Endometrium (tissue), 2 donors: ENCODE measurements around the gene HECTD4.
A peak's percentile ranks its signal among the peaks of the same experiment; 100 is the strongest.
"Not testable (repeated sequence)": the region's sequence is repeated elsewhere in the genome, so short reads cannot be mapped to it uniquely, and the experiment has no call there.

ENCODE experiments used
- FAIRE-seq: peaks from 2 replicates; lab custom pipeline; 2012; peaks lifted over from hg19 to GRCh38; lab: Jason Lieb, UNC
- donor health status: control.
- donor health status: control.

Gene HECTD4, protein sequence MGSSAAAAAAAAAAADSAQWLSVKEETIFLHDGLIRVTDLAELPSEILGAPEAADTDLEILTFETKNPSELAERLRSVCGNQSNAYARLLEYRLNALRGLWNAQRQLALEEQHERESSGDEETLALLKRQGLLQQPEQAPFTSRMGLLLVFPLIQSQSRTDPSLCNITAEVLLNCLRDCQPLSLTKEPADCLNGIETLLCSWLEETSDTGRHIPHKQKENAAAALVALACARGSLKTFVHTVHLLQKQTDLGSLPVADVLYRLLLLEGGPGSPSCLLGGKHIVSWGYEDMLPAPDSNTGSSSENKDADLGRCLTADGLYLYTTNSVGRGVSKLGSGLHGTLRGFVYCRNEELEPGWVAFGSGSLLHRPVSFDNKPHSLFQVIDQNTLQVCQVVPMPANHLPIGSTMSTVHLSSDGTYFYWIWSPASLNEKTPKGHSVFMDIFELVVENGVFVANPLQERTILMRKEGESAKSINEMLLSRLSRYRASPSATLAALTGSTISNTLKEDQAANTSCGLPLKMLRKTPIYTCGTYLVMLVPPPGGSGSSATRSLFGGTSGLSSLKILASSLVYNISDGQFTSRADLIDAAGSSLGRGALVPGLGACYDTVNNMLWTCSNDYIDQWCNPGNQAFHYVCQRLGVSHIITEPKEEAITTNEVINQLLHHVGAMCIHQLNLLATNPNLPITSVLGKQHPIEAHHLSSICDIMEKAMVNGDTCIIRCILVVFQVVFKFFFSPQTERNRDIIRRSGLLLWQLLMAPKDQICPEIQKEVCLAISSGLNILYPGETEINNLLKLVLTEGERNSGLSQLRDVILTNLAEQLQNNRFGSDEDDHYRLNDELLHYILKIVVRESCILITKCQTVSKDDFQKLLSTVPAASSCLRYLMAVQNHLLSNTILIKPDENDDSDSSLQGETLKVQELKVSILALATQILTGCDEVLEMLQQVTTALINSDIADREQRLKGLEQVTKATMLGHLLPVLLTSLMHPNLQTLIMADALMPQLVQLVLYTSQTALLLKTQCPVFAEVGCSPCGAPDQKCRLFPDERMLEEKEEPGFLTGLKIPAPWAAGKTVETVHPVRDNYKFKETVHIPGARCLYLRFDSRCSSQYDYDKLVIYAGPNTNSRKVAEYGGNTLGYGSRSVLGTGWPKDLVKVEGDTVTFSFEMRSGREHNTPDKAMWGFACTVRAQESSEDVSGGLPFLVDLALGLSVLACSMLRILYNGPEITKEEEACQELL (N-terminal part only)

GRCh38 chr12:112381883-112382796 lies at the start of gene HECTD4:
TSS of gene HECTD4 (minus strand) at chr12:112382431. CDS start at chr12:112382128, 303 bp downstream.
- FAIRE-seq, result no peak

DNA sequence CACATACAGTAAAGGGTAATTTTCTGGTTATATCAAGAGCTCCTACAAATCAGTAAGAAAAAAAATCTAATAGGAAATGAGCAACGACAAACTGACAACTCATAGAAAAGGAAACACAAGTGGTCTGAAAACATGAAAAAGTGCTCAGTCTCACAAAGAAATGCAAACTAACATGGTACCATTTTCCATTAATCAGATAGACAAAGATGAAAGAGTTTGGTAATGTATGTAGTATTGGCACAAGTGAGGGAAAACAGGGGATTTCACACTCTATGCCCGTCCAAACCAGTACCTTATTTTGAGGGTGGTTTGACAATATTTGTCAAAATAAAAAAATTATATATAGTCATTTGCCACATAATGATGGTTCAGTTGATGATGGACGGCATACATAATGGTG lies 49.7 kb upstream of the HECTD4 start:
- FAIRE-seq, result no peak

DNA sequence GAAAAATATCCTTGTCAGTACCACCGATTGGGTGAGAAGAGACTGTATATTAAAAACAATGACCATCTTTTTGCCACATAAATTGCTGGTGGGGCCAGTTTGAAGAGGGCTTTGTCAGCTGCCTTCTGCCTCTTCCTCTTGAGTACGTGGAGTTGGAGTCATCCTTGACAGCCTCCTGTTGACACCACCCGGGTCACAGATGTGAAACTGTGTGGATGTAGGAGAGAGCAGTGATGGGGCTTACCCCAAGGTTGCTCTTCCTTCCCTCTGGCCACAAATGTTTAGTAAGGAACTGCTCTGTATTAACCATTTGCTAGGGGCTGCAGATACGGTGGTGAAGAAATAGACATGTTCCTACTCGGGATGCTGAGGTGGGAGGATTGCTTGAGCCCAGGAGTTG lies 48.7 kb upstream of the HECTD4 start:
- no peak for FAIRE-seq

- FAIRE-seq, result no peak
Observed at GRCh38 chr12:112427760-112428159, 45.5 kb upstream of the HECTD4 start.

- no peak for FAIRE-seq
Observed at GRCh38 chr12:112425582-112426382, 43.6 kb upstream of the HECTD4 start.

- FAIRE-seq, result no peak
Observed at GRCh38 chr12:112424126-112424525, 41.9 kb upstream of the HECTD4 start.

DNA sequence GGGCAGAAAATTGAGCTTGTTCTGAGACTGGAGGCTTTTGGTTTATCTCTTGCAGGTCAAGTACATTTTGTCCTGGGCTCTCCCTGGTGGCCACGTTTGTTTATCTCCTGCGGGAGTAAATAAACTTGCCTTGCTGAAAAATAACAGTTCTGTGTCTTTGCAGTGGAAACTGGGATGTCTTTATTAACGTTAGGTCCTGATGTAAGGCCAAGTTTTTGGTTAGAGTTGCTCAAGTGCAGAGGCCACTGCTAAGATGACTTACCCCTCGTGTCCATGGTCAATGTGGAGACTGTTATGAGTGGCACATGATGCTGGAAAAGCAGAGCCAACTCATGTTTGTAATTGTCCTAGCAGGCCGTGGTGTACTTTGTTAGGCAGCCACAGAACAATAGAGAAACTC lies 40.3 kb upstream of the HECTD4 start:
- FAIRE-seq, result no peak

DNA sequence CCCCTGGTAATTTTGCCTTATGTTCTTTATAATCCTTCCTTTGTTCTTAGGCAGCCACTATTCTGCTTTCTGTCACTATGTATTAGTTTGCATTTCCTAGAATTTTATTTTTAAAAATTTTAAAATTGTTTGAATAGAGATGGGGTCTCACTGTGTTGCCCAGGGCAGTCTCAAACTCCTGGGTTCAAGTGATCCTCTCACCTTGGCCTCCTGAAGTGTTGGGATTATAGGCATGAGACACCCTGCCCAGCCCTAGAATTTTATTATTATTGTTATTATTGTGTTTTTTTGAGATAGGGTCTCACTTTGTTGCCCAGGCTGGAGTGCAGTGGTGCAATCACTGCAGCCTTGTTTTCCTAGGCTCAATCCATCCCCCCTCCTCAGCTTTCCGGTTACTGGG lies 39.1 kb upstream of the HECTD4 start:
- no peak for FAIRE-seq

GRCh38 chr12:112420740-112421139 lies 38.5 kb upstream of the HECTD4 start:
- FAIRE-seq, result no peak

- no peak for FAIRE-seq
Observed at GRCh38 chr12:112419297-112420133, 37.3 kb upstream of the HECTD4 start.

GRCh38 chr12:112418608-112419296 lies 36.5 kb upstream of the HECTD4 start, which contains the start of gene PTPN11:
TSS of gene PTPN11 (plus strand) at chr12:112418947. CDS start at chr12:112419112, 165 bp downstream.
- FAIRE-seq, result no peak

GRCh38 chr12:112418273-112418607 lies 36.0 kb upstream of the HECTD4 start:
- FAIRE-seq, result no peak

GRCh38 chr12:112415457-112415856 lies 33.2 kb upstream of the HECTD4 start:
- FAIRE-seq, result not testable (repeated sequence)

- no peak for FAIRE-seq
Observed at GRCh38 chr12:112413855-112414625, 31.8 kb upstream of the HECTD4 start.

- FAIRE-seq, result no peak
Observed at GRCh38 chr12:112409906-112410244, 27.6 kb upstream of the HECTD4 start.

GRCh38 chr12:112409064-112409905 lies 27.1 kb upstream of the HECTD4 start, which contains the start of gene RPL6:
TSS of gene RPL6 (minus strand) at chr12:112409605. CDS start at chr12:112408656, 949 bp downstream.
- FAIRE-seq, result peak; percentile 26

DNA sequence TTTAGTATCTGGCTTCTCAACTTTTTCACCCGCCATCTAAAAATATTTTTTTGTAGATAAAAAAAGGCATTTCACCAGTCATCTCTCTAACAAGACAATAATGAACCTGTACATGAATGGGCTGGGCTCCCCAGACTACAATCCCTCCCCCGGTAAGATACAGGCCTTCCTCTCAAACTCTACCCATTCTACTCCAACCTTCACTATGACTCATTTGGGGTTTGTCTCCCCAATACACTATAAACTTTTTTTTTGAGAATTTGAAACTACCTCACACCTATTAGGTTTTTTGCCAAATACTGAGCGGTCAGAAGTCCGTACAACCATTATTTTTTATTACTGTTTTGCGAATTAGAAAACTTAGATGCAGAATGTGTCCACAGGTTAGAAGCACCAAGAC lies 26.4 kb upstream of the HECTD4 start:
- FAIRE-seq, result no peak
